CD14-positive monocyte (primary cell): ENCODE data around the gene ZNF160. TPM values are rescaled to one million over a fixed set of nuclear protein-coding genes. Genes with fewer than 3 reads are reported as not detected.

Experiments used
- DNase-seq, 3 donors: peaks; one replicate each; pipeline ENCODE4 v3.0.0-alpha.2; 2011 to 2022
- H2AFZ ChIP-seq: 2 replicates; pipeline ENCODE4 v1.6.0; 2012; ENCODE audit warnings: mild to moderate bottlenecking, low read depth, low read length, inconsistent platforms; ENCODE audit not compliant: insufficient read depth, poor library complexity, severe bottlenecking
- H3K27ac ChIP-seq, 2 donors: 1 replicate in 1 of 2; 2 replicates in 1 of 2; pipeline ENCODE4 v1.5.1; 2012 to 2013; ENCODE audit warnings: low read length in 2 of 2, control low read depth in 1 of 2, inconsistent platforms in 1 of 2, low read depth in 1 of 2, mild to moderate bottlenecking in 1 of 2
- H3K27me3 ChIP-seq, 2 donors: one replicate each; pipeline versions ENCODE4 v1.6.0 to v1.6.1; 2011 to 2013; ENCODE audit warnings: low read length in 2 of 2; ENCODE audit not compliant: control insufficient read depth in 2 of 2, insufficient read depth in 2 of 2
- H3K36me3 ChIP-seq, 2 donors: replicated peaks in 1 of 2; 1 replicate in 1 of 2; 2 replicates in 1 of 2; pipeline versions ENCODE4 v1.5.1 to v1.6.1; 2012 to 2013; ENCODE audit warnings: low read length in 2 of 2, control low read depth in 1 of 2, inconsistent platforms in 1 of 2, mild to moderate bottlenecking in 1 of 2; ENCODE audit not compliant: insufficient read depth in 2 of 2, control insufficient read depth in 1 of 2
- H3K4me1 ChIP-seq, 2 donors: 1 replicate in 1 of 2; 2 replicates in 1 of 2; pipeline versions ENCODE4 v1.5.1 to v1.6.1; 2012 to 2013; ENCODE audit warnings: low read length in 2 of 2, control low read depth in 1 of 2, inconsistent platforms in 1 of 2, mild to moderate bottlenecking in 1 of 2, moderate library complexity in 1 of 2; ENCODE audit not compliant: insufficient read depth in 2 of 2, control insufficient read depth in 1 of 2
- H3K4me2 ChIP-seq: replicated peaks from 2 replicates; pipeline ENCODE3; 2012; ENCODE audit warnings: low read length, moderate library complexity, mild to moderate bottlenecking; ENCODE audit not compliant: poor library complexity, severe bottlenecking; ENCODE audit errors: extremely low read depth
- H3K4me3 ChIP-seq, 3 experiments: fragments of 200-600 bp in 1 of 3; sonication (generic) in 1 of 3; replicated peaks in 1 of 3; 1 replicate in 2 of 3; 2 replicates in 1 of 3; pipeline ENCODE4 v1.5.1; 2011 to 2013; ENCODE audit warnings: low read length in 3 of 3, mild to moderate bottlenecking in 3 of 3, control low read depth in 2 of 3, low read depth in 2 of 3, inconsistent platforms in 1 of 3, moderate library complexity in 1 of 3
- H3K79me2 ChIP-seq: 2 replicates; pipeline ENCODE4 v1.6.0; 2012; ENCODE audit warnings: mild to moderate bottlenecking, control low read depth, inconsistent platforms, low read length, moderate library complexity; ENCODE audit not compliant: insufficient read depth
- H3K9ac ChIP-seq: 2 replicates; pipeline ENCODE4 v1.6.0; 2017; ENCODE audit warnings: low read length, mild to moderate bottlenecking; ENCODE audit not compliant: insufficient read depth, poor library complexity, severe bottlenecking
- H3K9me3 ChIP-seq, 2 donors: replicated peaks in 1 of 2; 1 replicate in 1 of 2; 2 replicates in 1 of 2; pipeline versions ENCODE4 v1.5.1 to v1.6.1; 2012 to 2013; ENCODE audit warnings: low read length in 2 of 2, control low read depth in 1 of 2; ENCODE audit not compliant: control insufficient read depth in 1 of 2, insufficient read depth in 1 of 2
- H4K20me1 ChIP-seq: 2 replicates; pipeline ENCODE4 v1.6.0; 2012; ENCODE audit warnings: mild to moderate bottlenecking, low read length, control low read depth, moderate library complexity; ENCODE audit not compliant: insufficient read depth
- H3K27ac Mint-ChIP-seq, 7 donors: one replicate each; pipeline ENCODE4 v1.8.0; 2020; ENCODE audit warnings: mild to moderate bottlenecking in 7 of 7, mixed read lengths in 7 of 7, moderate library complexity in 6 of 7, inconsistent platforms in 2 of 7
- H3K27me3 Mint-ChIP-seq, 3 donors: one replicate each; pipeline ENCODE4 v1.8.0; 2021 to 2022; ENCODE audit warnings: low read depth in 3 of 3, mild to moderate bottlenecking in 3 of 3, mixed read lengths in 3 of 3, moderate library complexity in 3 of 3, inconsistent platforms in 1 of 3
- H3K36me3 Mint-ChIP-seq, 2 donors: one replicate each; pipeline ENCODE4 v1.8.0; 2020; ENCODE audit warnings: mixed read lengths in 2 of 2, inconsistent platforms in 1 of 2, mild to moderate bottlenecking in 1 of 2
- H3K4me1 Mint-ChIP-seq: one replicate; pipeline ENCODE4 v1.8.0; 2020; ENCODE audit warnings: mild to moderate bottlenecking, mixed read lengths
- H3K4me3 Mint-ChIP-seq, 2 donors: one replicate each; pipeline ENCODE4 v1.8.0; 2020; ENCODE audit warnings: mild to moderate bottlenecking in 2 of 2, mixed read lengths in 2 of 2, moderate library complexity in 1 of 2
- H3K9me3 Mint-ChIP-seq, 7 donors: one replicate each; pipeline ENCODE4 v1.8.0; 2020 to 2022; ENCODE audit warnings: mixed read lengths in 7 of 7, mild to moderate bottlenecking in 6 of 7, moderate library complexity in 6 of 7, inconsistent platforms in 2 of 7
- WGBS: methylation state at CpG from one replicate; pipeline ENCODE4 v1.1.5; 2013; ENCODE audit warnings: missing lambda C conversion rate; ENCODE audit not compliant: insufficient coverage; 5-methylcytosine and 5-hydroxymethylcytosine counted together
- intact Hi-C, 2 donors: fragments of 100-400 bp; cut with micrococcal nuclease; formaldehyde crosslinking; loops; one replicate each; pipeline versions ENCODE4 v1.15.0 to v1.15.1; 2023
- polyA plus RNA-seq, 3 donors: library from polyadenylated mRNA; depleted of rRNA in 1 of 3; unstranded in 2 of 3; stranded (reverse) in 1 of 3; fragments of 300-500 nt in 2 of 3; fragments of >200 nt in 1 of 3; fragmentation: Illumina TruSeq in 2 of 3; gene quantifications; 1 replicate in 2 of 3; 2 replicates in 1 of 3; pipeline ENCODE4 v1.2.3, GENCODE V29; 2012 to 2021
- TF ChIP-seq, protein P1 (sequence below): fragments of 200-600 bp; IDR thresholded peaks from one replicate; pipeline ENCODE4 v1.8.0; 2022; ENCODE audit warnings: antibody characterized with exemption, mild to moderate bottlenecking

The ZNF160 gene
- polyA plus RNA-seq, 3 donors = 6.4 to 24.5 (median 7.7) TPM

DNA sequence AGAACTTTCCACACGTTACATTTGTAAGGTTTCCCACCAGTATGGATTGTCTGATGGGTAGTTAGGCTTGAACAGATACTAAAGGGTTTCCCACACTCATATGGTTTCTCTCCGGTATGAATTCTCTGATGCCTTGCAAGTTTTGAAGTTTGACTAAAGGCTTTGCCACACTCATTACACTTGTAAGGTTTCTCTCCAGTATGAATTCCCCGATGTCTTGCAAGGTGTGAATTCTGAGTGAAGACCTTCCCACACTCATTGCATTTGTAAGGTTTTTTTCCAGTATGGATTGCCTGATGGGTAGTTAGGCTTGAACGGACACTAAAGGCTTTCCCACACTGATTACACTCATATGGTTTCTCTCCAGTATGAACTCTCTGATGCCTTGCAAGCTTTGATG is 37.1 kb upstream of the ZNF160 start:
- Histone ChIP-seq H2AFZ (no peak overlapping the region), H3K27me3 (no peaks in the 10 kb centered on the region), H3K4me3 (peak overlapping the region in 1 of 3 experiments; percentile 35), H3K9me3 (peaks cover 46 to 90% of the 10 kb centered on the region in 2 donors), H4K20me1 (no peaks in the 10 kb centered on the region), H3K9ac (no peak overlapping the region), H3K36me3 (peaks cover 2 to 46% of the 10 kb centered on the region in 2 donors), H3K79me2 (no peaks in the 10 kb centered on the region), H3K4me1 (no peaks in the 10 kb centered on the region), H3K27ac (no peak overlapping the region), H3K4me2 (no peak overlapping the region)
- Mint-ChIP-seq H3K27ac (no peak overlapping the region), H3K36me3 (peaks cover 27 to 29% of the 10 kb centered on the region in 2 donors), H3K4me1 (no peaks in the 10 kb centered on the region), H3K4me3 (no peak overlapping the region), H3K27me3 (no peaks in the 10 kb centered on the region), H3K9me3 (peaks cover 39 to 92% (median 82%) of the 10 kb centered on the region in 7 donors)
- no peak for DNase-seq
- intact Hi-C loops = no loop called here
- TF ChIP-seq, protein P1, sequence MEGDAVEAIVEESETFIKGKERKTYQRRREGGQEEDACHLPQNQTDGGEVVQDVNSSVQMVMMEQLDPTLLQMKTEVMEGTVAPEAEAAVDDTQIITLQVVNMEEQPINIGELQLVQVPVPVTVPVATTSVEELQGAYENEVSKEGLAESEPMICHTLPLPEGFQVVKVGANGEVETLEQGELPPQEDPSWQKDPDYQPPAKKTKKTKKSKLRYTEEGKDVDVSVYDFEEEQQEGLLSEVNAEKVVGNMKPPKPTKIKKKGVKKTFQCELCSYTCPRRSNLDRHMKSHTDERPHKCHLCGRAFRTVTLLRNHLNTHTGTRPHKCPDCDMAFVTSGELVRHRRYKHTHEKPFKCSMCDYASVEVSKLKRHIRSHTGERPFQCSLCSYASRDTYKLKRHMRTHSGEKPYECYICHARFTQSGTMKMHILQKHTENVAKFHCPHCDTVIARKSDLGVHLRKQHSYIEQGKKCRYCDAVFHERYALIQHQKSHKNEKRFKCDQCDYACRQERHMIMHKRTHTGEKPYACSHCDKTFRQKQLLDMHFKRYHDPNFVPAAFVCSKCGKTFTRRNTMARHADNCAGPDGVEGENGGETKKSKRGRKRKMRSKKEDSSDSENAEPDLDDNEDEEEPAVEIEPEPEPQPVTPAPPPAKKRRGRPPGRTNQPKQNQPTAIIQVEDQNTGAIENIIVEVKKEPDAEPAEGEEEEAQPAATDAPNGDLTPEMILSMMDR = no peak
- WGBS = no CpG with 5 or more reads among the region's 4 CpGs

GRCh38 chr19:53136432-53136831 is 33.2 kb upstream of the ZNF160 start:
- intact Hi-C loops = no loop called here
- H3K27ac Mint-ChIP-seq = no peak overlapping the region
- TF ChIP-seq, protein P1 = no peak

More at GRCh38 chr19:53136432-53136831, 33.2 kb upstream of the ZNF160 start:
- Histone ChIP-seq H3K4me2 (no peak overlapping the region), H3K27me3 (peaks cover 0 to 20% of the 10 kb centered on the region in 2 donors), H2AFZ (no peak overlapping the region), H3K4me3 (no peak overlapping the region), H4K20me1 (no peaks in the 10 kb centered on the region), H3K9me3 (peaks cover 57 to 84% of the 10 kb centered on the region in 2 donors), H3K27ac (no peak overlapping the region), H3K79me2 (no peaks in the 10 kb centered on the region), H3K9ac (no peak overlapping the region), H3K36me3 (peaks cover 0 to 12% of the 10 kb centered on the region in 2 donors), H3K4me1 (peaks cover 11 to 12% of the 10 kb centered on the region in 2 donors)
- Mint-ChIP-seq H3K36me3 (peaks cover 0 to 7% of the 10 kb centered on the region in 2 donors), H3K4me3 (no peak overlapping the region), H3K9me3 (peaks cover 40 to 94% (median 84%) of the 10 kb centered on the region in 7 donors), H3K27me3 (peaks cover 14 to 24% (median 19%) of the 10 kb centered on the region in 3 donors), H3K4me1 (peaks cover 17% of the 10 kb centered on the region)
- no peak for DNase-seq
- no CpG with 5 or more reads among the region's 3 CpGs for WGBS
